Tibial artery (tissue), 4 donors: ENCODE measurements around the gene B4GALNT4.

Source experiments
- DNase-seq, 2 donors: peaks; one replicate each; pipeline ENCODE4 v3.0.0-alpha.2; 2019
- H3K27ac ChIP-seq, 2 donors: fragments of 200-600 bp; sonication (generic) in 1 of 2; 1 replicate in 1 of 2; 2 replicates in 1 of 2; pipeline ENCODE4 v1.5.1; 2018 to 2019; ENCODE audit warnings: mild to moderate bottlenecking in 1 of 2
- H3K27me3 ChIP-seq, 2 donors: fragments of 200-600 bp; sonication (generic) in 1 of 2; one replicate each; pipeline versions ENCODE4 v1.5.1 to v1.6.0; 2016 to 2019
- H3K36me3 ChIP-seq, 3 donors: fragments of 200-600 bp; sonication (generic) in 2 of 3; one replicate each; pipeline ENCODE4 v1.5.1; 2016 to 2019; ENCODE audit warnings: mild to moderate bottlenecking in 2 of 3
- H3K4me1 ChIP-seq, 4 donors: fragments of 200-600 bp; sonication (generic) in 2 of 4; 1 replicate in 3 of 4; 2 replicates in 1 of 4; pipeline ENCODE4 v1.5.1; 2016 to 2019
- H3K4me3 ChIP-seq, 2 donors: fragments of 200-600 bp; sonication (generic) in 1 of 2; 1 replicate in 1 of 2; 2 replicates in 1 of 2; pipeline ENCODE4 v1.5.1; 2018 to 2019; ENCODE audit warnings: mild to moderate bottlenecking in 2 of 2
- H3K9me3 ChIP-seq, 3 donors: fragments of 200-600 bp; sonication (generic) in 1 of 3; one replicate each; pipeline ENCODE4 v1.5.1; 2016 to 2019
- intact Hi-C: fragments of 100-400 bp; cut with DNase I; formaldehyde crosslinking; loops from one replicate; pipeline ENCODE4 v1.15.0; 2023; ENCODE audit warnings: low total_unique reads
- TF ChIP-seq, protein P1 (sequence below), 2 experiments: fragments of 200-600 bp in 1 of 2; fragments of 450-650 bp in 1 of 2; IDR thresholded peaks; one replicate each; pipeline ENCODE4 v1.5.1; 2017 to 2019; ENCODE audit warnings: antibody characterized with exemption in 2 of 2, mild to moderate bottlenecking in 1 of 2, moderate library complexity in 1 of 2

B4GALNT4 gene

DNA sequence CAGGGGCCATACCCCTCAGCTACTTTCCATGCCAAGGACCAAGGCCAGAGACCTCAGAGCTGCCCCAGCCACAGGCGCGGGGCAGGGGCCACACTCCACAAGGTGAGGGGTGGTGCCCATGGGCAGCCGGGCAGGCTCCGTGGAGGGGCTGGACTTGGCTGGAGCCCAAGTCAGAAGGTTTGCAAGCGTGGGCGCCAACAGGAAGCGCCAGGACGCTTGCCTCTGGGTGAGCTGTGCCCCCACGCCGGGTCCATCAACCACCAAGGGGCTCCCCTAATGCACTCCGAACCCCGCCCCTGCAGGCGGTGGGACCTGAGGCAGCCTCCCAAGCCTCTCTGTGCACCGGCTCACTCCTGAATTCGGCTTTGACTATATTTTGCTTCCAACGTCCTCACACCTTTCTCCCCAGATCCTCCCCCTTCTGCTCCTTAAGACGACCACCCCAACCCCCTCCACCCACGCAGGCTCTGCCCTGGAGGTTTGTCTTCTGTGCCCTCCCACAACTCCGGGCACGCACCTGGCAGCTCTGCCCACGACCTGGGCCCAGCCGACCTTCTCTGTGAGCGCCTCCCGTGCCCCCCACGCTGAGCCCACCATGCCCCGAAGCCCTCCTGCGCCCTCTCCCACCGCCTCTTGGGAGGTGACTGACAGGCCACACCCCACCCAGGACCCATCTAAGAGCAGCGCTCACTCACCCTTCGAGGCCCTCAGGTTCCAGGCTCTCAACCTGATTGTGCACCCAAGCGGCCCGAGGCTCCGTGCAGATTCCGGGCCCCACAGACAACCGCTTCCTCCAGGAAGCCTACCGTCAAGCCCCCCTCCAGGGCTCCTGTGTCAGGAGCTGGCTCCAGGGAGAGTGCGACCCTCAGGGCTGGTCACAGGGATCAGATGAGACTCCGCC is 22.1 kb downstream of the B4GALNT4 start:
- Histone ChIP-seq H3K36me3 (no peaks in the 10 kb centered on the region), H3K9me3 (peaks cover 0 to 7% (median 5%) of the 10 kb centered on the region in 3 donors), H3K27ac (no peak overlapping the region), H3K27me3 (peaks cover 0 to 59% of the 10 kb centered on the region in 2 donors), H3K4me3 (no peak overlapping the region), H3K4me1 (peaks cover 0 to 22% (median 0%) of the 10 kb centered on the region in 4 donors)
- DNase-seq: no peak
- intact Hi-C loops: no loop called here
- TF ChIP-seq, protein P1, sequence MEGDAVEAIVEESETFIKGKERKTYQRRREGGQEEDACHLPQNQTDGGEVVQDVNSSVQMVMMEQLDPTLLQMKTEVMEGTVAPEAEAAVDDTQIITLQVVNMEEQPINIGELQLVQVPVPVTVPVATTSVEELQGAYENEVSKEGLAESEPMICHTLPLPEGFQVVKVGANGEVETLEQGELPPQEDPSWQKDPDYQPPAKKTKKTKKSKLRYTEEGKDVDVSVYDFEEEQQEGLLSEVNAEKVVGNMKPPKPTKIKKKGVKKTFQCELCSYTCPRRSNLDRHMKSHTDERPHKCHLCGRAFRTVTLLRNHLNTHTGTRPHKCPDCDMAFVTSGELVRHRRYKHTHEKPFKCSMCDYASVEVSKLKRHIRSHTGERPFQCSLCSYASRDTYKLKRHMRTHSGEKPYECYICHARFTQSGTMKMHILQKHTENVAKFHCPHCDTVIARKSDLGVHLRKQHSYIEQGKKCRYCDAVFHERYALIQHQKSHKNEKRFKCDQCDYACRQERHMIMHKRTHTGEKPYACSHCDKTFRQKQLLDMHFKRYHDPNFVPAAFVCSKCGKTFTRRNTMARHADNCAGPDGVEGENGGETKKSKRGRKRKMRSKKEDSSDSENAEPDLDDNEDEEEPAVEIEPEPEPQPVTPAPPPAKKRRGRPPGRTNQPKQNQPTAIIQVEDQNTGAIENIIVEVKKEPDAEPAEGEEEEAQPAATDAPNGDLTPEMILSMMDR (IDR thresholded peaks at IDR 0.05): no peak

DNA sequence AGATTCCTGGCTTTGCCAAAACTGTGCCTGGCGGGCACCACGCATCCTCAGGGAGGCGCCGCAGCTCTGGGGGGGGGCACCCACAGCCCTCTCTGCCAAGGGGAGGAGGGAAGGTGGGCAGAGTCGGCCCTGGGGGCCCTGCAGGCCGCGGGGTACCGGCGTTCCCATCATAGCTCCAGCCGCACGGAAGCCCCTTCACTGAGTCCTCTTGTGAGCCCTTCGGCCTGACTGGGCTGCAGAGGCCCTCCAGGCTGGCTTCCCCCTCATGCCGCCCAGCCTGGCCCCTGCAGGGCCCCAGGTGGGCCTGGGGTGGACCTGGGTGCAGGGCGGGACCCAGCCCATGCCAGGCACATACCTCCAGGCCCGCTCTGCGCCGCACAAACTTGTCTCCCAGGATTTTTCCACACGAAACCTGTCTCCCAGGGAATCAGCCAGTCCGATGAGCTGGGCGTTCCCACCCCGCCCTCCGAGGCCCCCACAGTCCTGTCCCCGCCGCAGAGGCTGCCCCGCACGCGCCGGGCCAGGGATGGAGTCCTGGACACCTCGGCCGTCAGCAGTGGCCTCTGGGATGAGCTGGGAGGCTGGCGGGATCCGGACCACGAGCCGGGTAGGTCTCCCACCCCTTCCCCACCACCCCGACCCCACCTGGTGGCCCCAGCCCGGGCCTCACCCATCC is 22.9 kb downstream of the B4GALNT4 start:
- no peak for DNase-seq
- H3K27me3 ChIP-seq: peaks cover 0 to 59% of the 10 kb centered on the region in 2 donors
- H3K9me3 ChIP-seq: no peaks in the 10 kb centered on the region
- intact Hi-C loops: no loop called here
- peaks cover 0 to 6% (median 0%) of the 10 kb centered on the region in 3 donors for H3K36me3 ChIP-seq
- peaks cover 0 to 31% (median 6%) of the 10 kb centered on the region in 4 donors for H3K4me1 ChIP-seq
- no peak overlapping the region for H3K27ac ChIP-seq
- TF ChIP-seq, protein P1 (IDR thresholded peaks at IDR 0.05): no peak
- H3K4me3 ChIP-seq: no peak overlapping the region

DNA sequence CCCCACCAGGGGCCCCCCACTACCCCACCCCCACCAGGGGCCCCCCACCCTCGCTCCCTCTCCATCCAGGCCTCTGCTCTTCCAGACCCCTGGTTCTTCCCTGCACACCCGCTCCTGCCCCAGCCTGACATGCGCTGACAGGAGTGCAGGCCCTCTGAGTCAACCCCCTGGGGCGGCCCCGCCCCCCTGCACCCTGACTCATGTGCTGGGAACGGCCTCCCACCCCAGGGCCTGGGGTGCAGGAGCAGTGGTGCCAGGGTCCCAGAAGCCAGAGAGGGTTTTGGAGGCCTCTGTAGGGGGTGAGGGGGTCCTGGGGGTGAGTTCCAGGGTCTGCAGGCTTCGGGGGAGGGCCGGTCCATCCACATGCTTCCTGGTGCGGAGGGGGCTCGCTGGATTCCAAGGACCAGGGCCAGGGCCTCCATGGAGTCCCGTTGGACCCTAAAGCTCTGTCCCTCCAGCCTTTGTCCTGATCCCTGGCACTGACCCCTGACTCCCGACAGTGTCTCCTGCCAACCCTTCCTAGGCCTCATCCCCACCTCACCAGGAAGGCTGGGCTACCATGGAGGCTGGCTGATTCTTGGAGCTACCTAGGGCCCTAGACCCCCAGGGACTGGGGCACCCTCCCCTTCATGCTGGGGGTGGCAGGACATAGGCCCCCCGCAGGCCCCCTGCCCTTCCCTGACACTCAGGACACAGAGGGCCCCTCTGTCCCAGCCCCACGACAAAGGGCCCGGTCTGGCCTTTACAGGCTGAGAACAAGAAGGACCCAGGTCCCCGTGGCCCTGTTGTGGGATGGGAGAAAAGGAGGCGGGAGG is 24.1 kb downstream of the B4GALNT4 start:
- H3K9me3 ChIP-seq: no peaks in the 10 kb centered on the region
- no peak overlapping the region for H3K27ac ChIP-seq
- no peak for DNase-seq
- H3K27me3 ChIP-seq: peaks cover 0 to 59% of the 10 kb centered on the region in 2 donors
- no peak overlapping the region for H3K4me3 ChIP-seq
- H3K4me1 ChIP-seq: peaks cover 0 to 35% (median 9%) of the 10 kb centered on the region in 4 donors
- TF ChIP-seq, protein P1 (IDR thresholded peaks at IDR 0.05): no peak
- intact Hi-C loops: no loop called here
- H3K36me3 ChIP-seq: peaks cover 0 to 9% (median 0%) of the 10 kb centered on the region in 3 donors

DNA sequence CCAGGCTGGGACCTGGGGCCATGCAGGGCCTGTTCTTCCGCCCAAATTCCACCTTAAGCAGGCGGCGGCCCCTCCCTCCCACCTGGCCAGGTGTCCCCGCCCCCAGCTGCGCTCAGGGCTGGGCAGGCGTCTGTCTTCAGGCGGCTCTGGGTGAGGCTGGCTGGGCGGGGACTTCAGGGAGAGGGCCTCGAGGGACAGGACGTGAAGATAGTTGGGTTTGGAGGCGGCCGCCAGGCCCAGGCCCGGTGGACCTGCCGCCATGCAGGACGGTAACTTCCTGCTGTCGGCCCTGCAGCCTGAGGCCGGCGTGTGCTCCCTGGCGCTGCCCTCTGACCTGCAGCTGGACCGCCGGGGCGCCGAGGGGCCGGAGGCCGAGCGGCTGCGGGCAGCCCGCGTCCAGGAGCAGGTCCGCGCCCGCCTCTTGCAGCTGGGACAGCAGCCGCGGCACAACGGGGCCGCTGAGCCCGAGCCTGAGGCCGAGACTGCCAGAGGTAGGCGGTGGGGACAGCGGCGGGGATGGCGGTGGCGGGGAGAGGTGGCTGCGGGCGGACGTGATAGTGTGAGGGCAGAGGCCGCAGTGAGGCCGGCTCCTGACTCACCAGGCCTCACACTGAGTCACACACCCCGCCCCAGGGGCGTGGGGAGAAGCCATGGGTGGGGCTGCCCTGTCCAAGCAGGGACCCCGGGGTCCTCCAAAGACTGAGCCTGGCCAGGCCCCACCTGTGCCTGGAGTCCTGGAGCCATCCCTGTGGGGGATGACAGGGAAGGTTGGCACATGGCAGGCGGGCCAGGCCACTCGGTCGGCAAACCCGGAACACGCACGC is 24.9 kb downstream of the B4GALNT4 start, which contains the start of gene PKP3:
PKP3 (plus strand) TSS at position 176 of the 824 bp plus-strand sequence; CDS start at position 260, 84 bp downstream.
- intact Hi-C loops: no loop called here
- H3K4me1 ChIP-seq: peaks cover 0 to 35% (median 9%) of the 10 kb centered on the region in 4 donors
- peaks cover 0 to 9% (median 0%) of the 10 kb centered on the region in 3 donors for H3K36me3 ChIP-seq
- TF ChIP-seq, protein P1 (IDR thresholded peaks at IDR 0.05): no peak
- no peak for DNase-seq
- no peak within 1 kb of the TSS for H3K27ac ChIP-seq
- H3K27me3 ChIP-seq: peaks cover 0 to 64% of the 10 kb centered on the region in 2 donors
- no peaks in the 10 kb centered on the region for H3K9me3 ChIP-seq
- H3K4me3 ChIP-seq: no peak within 1 kb of the TSS
